ENCODE measurements around the gene CDH22. TPM values are rescaled to one million over a fixed set of nuclear protein-coding genes. Genes with fewer than 3 reads are reported as not detected.

CDH22 gene
- total and polyA plus RNA-seq, 11 donors: 0.03 to 0.90 (median 0.48) TPM

DNA sequence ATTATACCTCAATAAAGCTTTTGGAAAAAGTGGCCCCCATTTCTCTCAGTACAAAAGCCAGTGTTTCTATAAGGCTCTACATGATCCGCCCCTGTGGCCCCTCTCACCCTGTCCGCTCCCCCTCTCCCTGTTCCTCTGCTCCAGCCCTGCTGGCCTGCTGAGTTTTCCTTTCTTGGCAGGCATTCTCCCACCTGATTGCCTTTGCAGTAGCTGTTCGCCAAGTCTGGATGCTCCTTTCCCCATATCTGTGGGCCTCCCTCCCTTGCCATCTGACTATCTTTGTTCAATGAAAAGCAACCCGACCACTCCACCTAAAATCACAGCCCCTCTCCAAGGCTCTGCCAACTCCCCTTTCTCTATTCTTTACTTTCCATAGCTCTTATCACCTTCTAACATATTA is 33.2 kb downstream of the CDH22 start:
- no peak for DNase-seq
- 72 to 83% (median 73%) methylated on average over 4 of the region's 4 CpGs for WGBS, 4 donors
- ATAC-seq: no peak
- no peaks in the 10 kb centered on the region for H3K4me1 ChIP-seq
- H3K27ac ChIP-seq: no peak overlapping the region
- no peaks in the 10 kb centered on the region for H3K36me3 ChIP-seq
- no peak overlapping the region for H3K4me3 ChIP-seq
- TF ChIP-seq POLR2A (IDR thresholded peaks at IDR 0.05): no peak
- TF ChIP-seq, protein P1, sequence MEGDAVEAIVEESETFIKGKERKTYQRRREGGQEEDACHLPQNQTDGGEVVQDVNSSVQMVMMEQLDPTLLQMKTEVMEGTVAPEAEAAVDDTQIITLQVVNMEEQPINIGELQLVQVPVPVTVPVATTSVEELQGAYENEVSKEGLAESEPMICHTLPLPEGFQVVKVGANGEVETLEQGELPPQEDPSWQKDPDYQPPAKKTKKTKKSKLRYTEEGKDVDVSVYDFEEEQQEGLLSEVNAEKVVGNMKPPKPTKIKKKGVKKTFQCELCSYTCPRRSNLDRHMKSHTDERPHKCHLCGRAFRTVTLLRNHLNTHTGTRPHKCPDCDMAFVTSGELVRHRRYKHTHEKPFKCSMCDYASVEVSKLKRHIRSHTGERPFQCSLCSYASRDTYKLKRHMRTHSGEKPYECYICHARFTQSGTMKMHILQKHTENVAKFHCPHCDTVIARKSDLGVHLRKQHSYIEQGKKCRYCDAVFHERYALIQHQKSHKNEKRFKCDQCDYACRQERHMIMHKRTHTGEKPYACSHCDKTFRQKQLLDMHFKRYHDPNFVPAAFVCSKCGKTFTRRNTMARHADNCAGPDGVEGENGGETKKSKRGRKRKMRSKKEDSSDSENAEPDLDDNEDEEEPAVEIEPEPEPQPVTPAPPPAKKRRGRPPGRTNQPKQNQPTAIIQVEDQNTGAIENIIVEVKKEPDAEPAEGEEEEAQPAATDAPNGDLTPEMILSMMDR (IDR thresholded peaks at IDR 0.05): no peak
- intact Hi-C loops (cut with DNase I): no loop called here
- H3K27me3 ChIP-seq: peaks cover 0 to 73% (median 26%) of the 10 kb centered on the region in 9 donors
- peaks cover 0 to 14% (median 0%) of the 10 kb centered on the region in 12 donors for H3K9me3 ChIP-seq

DNA sequence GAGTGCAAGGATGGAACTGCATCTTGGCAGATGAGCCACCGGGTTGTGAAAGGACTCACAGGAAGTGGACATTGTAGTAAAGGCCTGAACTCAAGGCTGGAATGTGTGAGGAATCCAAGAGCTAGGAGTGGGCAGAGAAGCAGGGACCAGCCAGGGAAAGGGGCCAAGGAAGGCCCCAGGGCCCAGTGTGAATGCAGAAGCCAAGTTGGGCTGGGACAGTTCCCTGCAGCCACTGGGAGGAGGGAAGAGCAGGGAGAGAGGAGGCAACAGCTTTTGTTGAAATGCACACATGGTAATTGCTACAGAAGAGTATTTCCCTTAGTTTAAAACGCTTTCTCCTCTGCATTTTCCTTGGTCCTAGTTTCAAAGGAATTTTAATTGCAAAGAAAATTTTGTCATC is 34.6 kb downstream of the CDH22 start:
- ATAC-seq (no peak), DNase-seq (no peak)
- H3K27ac ChIP-seq: no peak overlapping the region
- H3K36me3 ChIP-seq: no peaks in the 10 kb centered on the region
- 31 to 39% (median 36%) methylated on average over 2 of the region's 2 CpGs for WGBS, 4 donors
- H3K4me1 ChIP-seq: no peaks in the 10 kb centered on the region
- intact Hi-C loops (cut with DNase I): no loop called here
- TF ChIP-seq, protein P1 (IDR thresholded peaks at IDR 0.05): no peak
- TF ChIP-seq POLR2A (IDR thresholded peaks at IDR 0.05): no peak
- peaks cover 0 to 14% (median 0%) of the 10 kb centered on the region in 12 donors for H3K9me3 ChIP-seq
- no peak overlapping the region for H3K4me3 ChIP-seq
- peaks cover 0 to 75% (median 22%) of the 10 kb centered on the region in 9 donors for H3K27me3 ChIP-seq

DNA sequence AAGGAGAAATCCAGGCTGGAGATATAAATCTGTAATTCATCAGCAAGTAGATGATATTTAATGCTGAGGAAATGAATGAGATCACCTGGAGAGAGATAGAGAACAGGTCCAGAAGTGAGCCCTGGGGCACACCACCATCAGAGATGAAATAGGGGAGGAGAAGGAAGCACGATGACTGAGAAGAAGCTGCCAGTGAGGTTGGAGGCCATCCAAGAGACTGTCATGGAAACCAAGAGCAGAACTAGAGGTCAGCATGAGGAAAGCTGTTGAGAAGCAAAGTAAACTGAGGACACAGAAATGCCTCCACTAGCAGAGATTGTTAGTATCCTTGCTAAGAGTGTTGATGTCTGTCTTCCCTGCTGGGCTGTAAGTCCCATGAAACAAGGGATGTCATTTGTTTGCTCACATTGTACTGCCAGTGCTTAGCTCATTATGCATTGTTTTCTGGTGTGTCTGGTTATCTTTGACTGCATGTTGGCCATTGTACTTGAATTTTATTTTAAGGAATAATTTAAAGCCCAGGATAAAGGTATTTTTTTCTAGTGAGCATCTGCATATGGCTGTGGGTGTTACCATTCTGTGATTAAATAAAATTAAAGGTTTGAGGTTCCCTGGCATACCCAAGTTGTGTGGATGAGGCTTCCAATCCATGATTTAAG is 35.8 kb downstream of the CDH22 start:
- Histone ChIP-seq H3K9me3 (peaks cover 0 to 14% (median 0%) of the 10 kb centered on the region in 12 donors), H3K4me3 (no peak overlapping the region), H3K27me3 (peaks cover 2 to 77% (median 20%) of the 10 kb centered on the region in 9 donors), H3K36me3 (no peaks in the 10 kb centered on the region), H3K27ac (no peak overlapping the region), H3K4me1 (no peaks in the 10 kb centered on the region)
- TF ChIP-seq POLR2A (IDR thresholded peaks at IDR 0.05): no peak
- TF ChIP-seq, protein P1 (IDR thresholded peaks at IDR 0.05): no peak
- 45 to 70% (median 52%) methylated on average over 1 of the region's 1 CpG for WGBS, 4 donors
- no peak for ATAC-seq
- intact Hi-C loops (cut with DNase I): no loop called here
- DNase-seq: no peak

DNA sequence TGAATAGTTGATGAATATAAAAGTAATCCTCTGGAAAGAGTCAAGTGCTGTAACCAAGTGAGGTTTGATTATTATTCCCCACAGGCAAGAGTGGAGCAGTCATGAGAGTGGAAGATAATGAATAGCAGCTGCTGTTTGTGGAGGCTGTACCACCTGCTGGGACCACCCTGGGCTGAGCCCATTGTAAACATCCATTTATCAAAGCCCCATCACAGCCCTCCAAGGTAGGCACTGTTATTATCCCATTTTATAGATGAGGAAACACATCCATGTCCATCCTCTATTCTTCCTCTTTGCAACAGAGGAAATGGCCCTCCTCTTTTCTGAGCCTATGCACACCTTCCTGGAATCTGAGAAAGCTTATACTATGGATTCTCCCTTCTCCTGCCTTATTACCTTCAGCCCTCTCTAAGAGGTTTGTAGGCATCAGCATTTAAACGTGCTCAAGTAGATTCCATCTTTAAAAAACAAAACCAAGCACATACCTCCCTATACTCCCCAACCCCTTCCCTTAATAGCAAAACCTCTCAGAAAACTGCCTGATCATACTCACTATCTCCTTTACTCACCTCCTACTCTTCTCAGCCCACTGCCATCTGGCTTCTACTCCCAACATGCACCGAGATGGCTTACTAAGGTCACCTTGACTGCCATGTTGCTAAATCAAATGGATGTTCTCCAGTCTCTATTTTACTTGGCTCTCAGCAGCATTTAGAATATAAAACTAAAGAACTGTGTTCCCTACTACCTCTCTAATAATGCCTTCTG is 37.1 kb downstream of the CDH22 start:
- H3K36me3 ChIP-seq: no peaks in the 10 kb centered on the region
- H3K4me3 ChIP-seq: no peak overlapping the region
- ATAC-seq (no peak), DNase-seq (no peak)
- intact Hi-C loops (cut with DNase I): no loop called here
- no peak overlapping the region for H3K27ac ChIP-seq
- no peaks in the 10 kb centered on the region for H3K4me1 ChIP-seq
- H3K27me3 ChIP-seq: peaks cover 0 to 80% (median 15%) of the 10 kb centered on the region in 9 donors
- 62 to 74% (median 68%) methylated on average over 2 of the region's 2 CpGs for WGBS, 4 donors
- peaks cover 0 to 14% (median 0%) of the 10 kb centered on the region in 12 donors for H3K9me3 ChIP-seq
- TF ChIP-seq POLR2A (IDR thresholded peaks at IDR 0.05): no peak
- TF ChIP-seq, protein P1 (IDR thresholded peaks at IDR 0.05): no peak
